Liver (tissue), 9 donors: Measurements from ENCODE around the gene CYP2S1. TPM values are rescaled to one million over a fixed set of nuclear protein-coding genes. Genes with fewer than 3 reads are reported as not detected.
"Not testable (repeated sequence)": the region's sequence is repeated elsewhere in the genome, so short reads cannot be mapped to it uniquely, and the experiment has no call there.

Source experiments
- DNase-seq: peaks from one replicate; pipeline ENCODE4 v3.0.0-alpha.2; 2017; ENCODE audit warnings: low spot score
- H3K27ac ChIP-seq, 2 donors: one replicate each; pipeline ENCODE4 v1.7.0; 2013; ENCODE audit warnings: inconsistent platforms in 2 of 2, low read length in 2 of 2, control low read depth in 1 of 2, low read depth in 1 of 2, mild to moderate bottlenecking in 1 of 2
- H3K27me3 ChIP-seq, 4 donors: one replicate each; pipeline versions ENCODE4 v1.6.1 to v1.7.0; 2013; ENCODE audit warnings: low read length in 3 of 4, inconsistent platforms in 1 of 4, mild to moderate bottlenecking in 1 of 4, moderate library complexity in 1 of 4; ENCODE audit not compliant: control insufficient read depth in 4 of 4, insufficient read depth in 4 of 4
- H3K36me3 ChIP-seq, 4 donors: one replicate each; pipeline versions ENCODE4 v1.6.1 to v1.7.0; 2013; ENCODE audit warnings: low read length in 3 of 4, mild to moderate bottlenecking in 3 of 4, low read depth in 1 of 4, moderate library complexity in 1 of 4; ENCODE audit not compliant: control insufficient read depth in 4 of 4, insufficient read depth in 3 of 4
- H3K4me1 ChIP-seq, 4 donors: one replicate each; pipeline versions ENCODE4 v1.6.1 to v1.7.0; 2013; ENCODE audit warnings: low read length in 3 of 4, mild to moderate bottlenecking in 3 of 4, moderate library complexity in 1 of 4; ENCODE audit not compliant: control insufficient read depth in 4 of 4, insufficient read depth in 4 of 4
- H3K4me3 ChIP-seq, 3 donors: one replicate each; pipeline versions ENCODE4 v1.6.1 to v1.7.0; 2013; ENCODE audit warnings: low read length in 3 of 3, control low read depth in 1 of 3, low read depth in 1 of 3, mild to moderate bottlenecking in 1 of 3
- H3K9ac ChIP-seq, 2 donors: one replicate each; pipeline ENCODE4 v1.7.0; 2013; ENCODE audit warnings: low read length in 2 of 2, mild to moderate bottlenecking in 2 of 2, moderate library complexity in 2 of 2, control low read depth in 1 of 2, low read depth in 1 of 2
- H3K9me3 ChIP-seq, 4 donors: one replicate each; pipeline versions ENCODE4 v1.6.1 to v1.7.0; 2013; ENCODE audit warnings: low read length in 3 of 4; ENCODE audit not compliant: control insufficient read depth in 4 of 4
- EGR1 ChIP-seq, 2 donors: IDR thresholded peaks; 2 replicates each; pipeline ENCODE4 v1.6.1; 2016 to 2018; ENCODE audit warnings: antibody characterized with exemption in 2 of 2, low read depth in 2 of 2
- FOXA1 ChIP-seq: IDR thresholded peaks from 2 replicates; pipeline ENCODE4 v1.6.1; 2016; ENCODE audit warnings: antibody characterized with exemption
- FOXA2 ChIP-seq: IDR thresholded peaks from 2 replicates; pipeline ENCODE4 v1.6.1; 2016; ENCODE audit warnings: antibody characterized with exemption
- GABPA ChIP-seq, 2 donors: IDR thresholded peaks in 1 of 2; conservative IDR thresholded peaks in 1 of 2; 2 replicates each; pipeline ENCODE4 v1.6.1; 2016; ENCODE audit warnings: antibody characterized with exemption in 2 of 2, mild to moderate bottlenecking in 1 of 2, moderate library complexity in 1 of 2
- HNF4A ChIP-seq, 2 donors: conservative IDR thresholded peaks; 2 replicates each; pipeline ENCODE4 v1.6.1; 2016; ENCODE audit warnings: antibody characterized with exemption in 2 of 2, mild to moderate bottlenecking in 2 of 2
- HNF4G ChIP-seq: IDR thresholded peaks from 2 replicates; pipeline ENCODE4 v1.6.1; 2016; ENCODE audit warnings: antibody characterized with exemption
- NR2F2 ChIP-seq: IDR thresholded peaks from 2 replicates; pipeline ENCODE4 v1.6.1; 2016; ENCODE audit warnings: antibody characterized with exemption
- RAD21 ChIP-seq, 2 donors: IDR thresholded peaks; 2 replicates each; pipeline ENCODE4 v1.6.1; 2016; ENCODE audit warnings: antibody characterized with exemption in 2 of 2, mild to moderate bottlenecking in 2 of 2
- RXRA ChIP-seq, 2 donors: IDR thresholded peaks; 2 replicates each; pipeline ENCODE4 v1.6.1; 2017 to 2018; ENCODE audit warnings: antibody characterized with exemption in 2 of 2, mild to moderate bottlenecking in 1 of 2
- YY1 ChIP-seq: IDR thresholded peaks from 2 replicates; pipeline ENCODE4 v1.6.1; 2016; ENCODE audit warnings: antibody characterized with exemption, mild to moderate bottlenecking
- WGBS: extraction: QIAGEN DNeasy Blood & Tissue Kit; methylation state at CpG from one replicate; pipeline ENCODE4 v1.1.7; 2013; 5-methylcytosine and 5-hydroxymethylcytosine counted together
- polyA plus RNA-seq, 2 donors: library from polyadenylated mRNA; stranded (reverse) in 1 of 2; unstranded in 1 of 2; fragments of 200-250 nt in 1 of 2; fragments of >200 nt in 1 of 2; fragmentation: Nextera tagmentation in 1 of 2; extraction: Ambion mirVana in 1 of 2; gene quantifications; one replicate each; pipeline versions ENCODE4 v1.2.1 to v1.2.3, GENCODE V29; 2013 to 2015
- total RNA-seq, 2 donors: library from RNA; depleted of rRNA; stranded (reverse); fragments of >200 nt; gene quantifications; one replicate each; pipeline ENCODE4 v1.2.3, GENCODE V29; 2014
- TF ChIP-seq, protein P1 (sequence below): IDR thresholded peaks from 2 replicates; pipeline ENCODE4 v1.6.1; 2016; ENCODE audit warnings: antibody characterized with exemption, mild to moderate bottlenecking
- donor health status: healthy.
- donor health status: healthy.
- donor health status: healthy.
- donor health status: healthy.
- donor health status: healthy.

Gene CYP2S1
- total and polyA plus RNA-seq, 4 donors = 0.35 to 1.9 (median 1.5) TPM

DNA sequence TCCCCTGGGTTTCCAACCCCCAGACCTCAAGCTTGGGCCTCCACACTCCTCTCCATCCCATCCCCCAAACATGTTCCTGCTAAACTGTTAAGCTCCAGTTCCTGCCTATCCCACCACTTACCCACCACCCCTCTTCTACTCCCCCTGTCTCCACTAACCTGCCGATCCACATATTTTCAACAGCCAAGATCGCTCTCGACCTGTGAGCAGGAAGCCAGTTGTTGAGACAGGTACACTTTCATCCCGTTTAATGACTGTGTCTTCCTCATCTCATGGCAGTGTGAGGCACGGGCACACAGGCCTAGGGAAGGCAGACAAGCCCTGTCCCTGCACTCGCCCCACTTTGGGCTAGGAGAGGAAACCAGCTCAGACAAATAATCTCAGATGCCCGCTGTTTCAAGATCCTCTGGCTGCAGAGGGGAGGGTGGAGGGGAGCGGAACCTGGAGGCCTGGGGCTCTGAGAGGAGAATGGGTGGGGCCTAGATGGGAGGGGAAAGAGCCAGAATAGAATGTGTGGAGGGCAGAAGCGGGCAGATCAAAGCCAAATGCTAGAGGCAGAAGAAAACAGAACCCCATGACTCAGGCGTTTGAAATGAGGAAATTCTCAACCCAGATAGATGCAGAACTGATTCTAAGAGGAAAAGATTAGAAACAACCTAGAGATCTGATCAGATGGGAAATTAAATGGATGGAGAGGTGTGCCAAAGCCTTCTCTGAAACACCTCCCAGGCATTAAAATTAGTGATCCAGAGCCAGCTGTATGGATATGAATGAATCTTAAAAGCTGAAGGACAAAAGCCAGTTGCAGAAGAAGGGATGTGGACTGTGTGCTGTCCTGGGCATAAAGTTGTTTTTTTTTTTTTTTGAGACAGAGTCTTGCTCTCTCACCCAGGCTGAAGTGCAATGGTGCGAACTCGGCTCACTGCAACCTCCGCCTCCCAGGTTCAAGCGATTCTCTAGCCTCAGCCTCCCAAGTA lies 16.9 kb upstream of the CYP2S1 start:
- H3K4me1 ChIP-seq = no peaks in the 10 kb centered on the region
- 42% methylated on average over 14 of the region's 14 CpGs for WGBS
- no peaks in the 10 kb centered on the region for H3K36me3 ChIP-seq
- H3K27ac ChIP-seq = no peak overlapping the region
- H3K27me3 ChIP-seq = no peaks in the 10 kb centered on the region
- H3K9me3 ChIP-seq = no peaks in the 10 kb centered on the region
- no peak overlapping the region for H3K9ac ChIP-seq
- DNase-seq = no peak
- TF ChIP-seq, protein P1, sequence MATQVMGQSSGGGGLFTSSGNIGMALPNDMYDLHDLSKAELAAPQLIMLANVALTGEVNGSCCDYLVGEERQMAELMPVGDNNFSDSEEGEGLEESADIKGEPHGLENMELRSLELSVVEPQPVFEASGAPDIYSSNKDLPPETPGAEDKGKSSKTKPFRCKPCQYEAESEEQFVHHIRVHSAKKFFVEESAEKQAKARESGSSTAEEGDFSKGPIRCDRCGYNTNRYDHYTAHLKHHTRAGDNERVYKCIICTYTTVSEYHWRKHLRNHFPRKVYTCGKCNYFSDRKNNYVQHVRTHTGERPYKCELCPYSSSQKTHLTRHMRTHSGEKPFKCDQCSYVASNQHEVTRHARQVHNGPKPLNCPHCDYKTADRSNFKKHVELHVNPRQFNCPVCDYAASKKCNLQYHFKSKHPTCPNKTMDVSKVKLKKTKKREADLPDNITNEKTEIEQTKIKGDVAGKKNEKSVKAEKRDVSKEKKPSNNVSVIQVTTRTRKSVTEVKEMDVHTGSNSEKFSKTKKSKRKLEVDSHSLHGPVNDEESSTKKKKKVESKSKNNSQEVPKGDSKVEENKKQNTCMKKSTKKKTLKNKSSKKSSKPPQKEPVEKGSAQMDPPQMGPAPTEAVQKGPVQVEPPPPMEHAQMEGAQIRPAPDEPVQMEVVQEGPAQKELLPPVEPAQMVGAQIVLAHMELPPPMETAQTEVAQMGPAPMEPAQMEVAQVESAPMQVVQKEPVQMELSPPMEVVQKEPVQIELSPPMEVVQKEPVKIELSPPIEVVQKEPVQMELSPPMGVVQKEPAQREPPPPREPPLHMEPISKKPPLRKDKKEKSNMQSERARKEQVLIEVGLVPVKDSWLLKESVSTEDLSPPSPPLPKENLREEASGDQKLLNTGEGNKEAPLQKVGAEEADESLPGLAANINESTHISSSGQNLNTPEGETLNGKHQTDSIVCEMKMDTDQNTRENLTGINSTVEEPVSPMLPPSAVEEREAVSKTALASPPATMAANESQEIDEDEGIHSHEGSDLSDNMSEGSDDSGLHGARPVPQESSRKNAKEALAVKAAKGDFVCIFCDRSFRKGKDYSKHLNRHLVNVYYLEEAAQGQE = no peak
- TF ChIP-seq RAD21 (IDR thresholded peaks at IDR 0.05) = no peak
- TF ChIP-seq HNF4G = no peak
- no peak for TF ChIP-seq RXRA (IDR thresholded peaks at IDR 0.05)
- no peak for TF ChIP-seq FOXA2
- no peak overlapping the region for H3K4me3 ChIP-seq

DNA sequence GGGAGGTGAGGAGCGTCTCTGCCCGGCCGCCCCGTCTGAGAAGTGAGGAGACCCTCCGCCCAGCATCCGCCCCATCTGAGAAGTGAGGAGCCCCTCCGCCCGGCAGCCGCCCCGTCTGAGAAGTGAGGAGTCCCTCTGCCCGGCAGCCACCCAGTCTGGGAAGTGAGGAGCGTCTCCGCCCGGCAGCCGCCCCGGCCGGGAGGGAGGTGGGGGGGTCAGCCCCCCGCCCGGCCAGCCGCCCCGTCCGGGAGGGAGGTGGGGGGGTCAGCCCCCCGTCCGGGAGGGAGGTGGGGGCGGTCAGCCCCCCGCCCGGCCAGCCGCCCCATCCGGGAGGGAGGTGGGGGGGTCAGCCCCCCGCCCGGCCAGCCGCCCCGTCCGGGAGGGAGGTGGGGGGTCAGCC lies 12.8 kb upstream of the CYP2S1 start:
- H3K27ac ChIP-seq, H3K4me3 ChIP-seq, H3K27me3 ChIP-seq, H3K9ac ChIP-seq, H3K9me3 ChIP-seq, H3K4me1 ChIP-seq, H3K36me3 ChIP-seq, DNase-seq: not testable (repeated sequence)
- 95% methylated on average over 29 of the region's 34 CpGs for WGBS

DNA sequence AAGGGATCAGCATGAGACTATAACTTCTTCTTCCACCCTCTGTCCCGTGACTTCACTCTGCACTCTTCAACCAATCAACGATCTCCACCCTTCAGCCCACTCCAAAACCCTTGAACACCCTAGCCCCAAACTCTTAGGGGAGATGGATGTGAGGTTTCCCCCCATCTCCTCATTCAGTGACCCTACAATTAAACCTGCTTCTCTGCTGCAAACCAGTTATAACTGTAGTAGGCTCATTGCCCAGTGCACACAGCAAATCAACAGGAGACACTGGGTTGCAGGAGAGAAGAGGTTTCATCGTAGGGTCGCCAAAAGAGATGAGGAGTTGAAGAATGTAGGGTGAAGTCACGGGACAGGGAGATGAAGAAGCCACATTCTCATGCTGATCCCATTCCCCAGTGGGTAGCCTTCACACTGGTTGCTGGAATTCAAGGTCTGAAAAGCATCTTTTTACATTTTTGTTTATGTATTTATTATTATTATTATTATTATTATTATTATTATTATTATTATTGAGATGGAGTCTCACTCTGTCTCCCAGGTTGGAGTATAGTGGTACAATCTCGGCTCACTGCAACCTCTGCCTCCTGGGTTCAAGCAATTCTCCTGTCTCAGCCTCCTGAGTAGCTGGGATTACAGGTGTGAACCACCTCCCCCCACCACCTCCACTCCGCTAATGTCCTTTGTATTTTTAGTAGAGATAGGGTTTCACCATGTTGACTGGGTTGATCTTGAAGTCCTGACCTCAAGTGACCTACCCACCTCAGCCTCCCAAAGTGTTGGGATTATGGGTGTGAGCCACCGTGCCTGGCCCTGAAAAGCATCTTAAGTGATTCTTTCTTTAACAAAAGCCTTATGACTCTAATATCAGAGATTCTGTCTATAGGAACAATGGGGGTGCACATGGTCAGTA lies 5.8 kb upstream of the CYP2S1 start:
- no peak overlapping the region for H3K4me3 ChIP-seq
- no peak overlapping the region for H3K9ac ChIP-seq
- no peaks in the 10 kb centered on the region for H3K27me3 ChIP-seq
- peaks cover 0 to 3% (median 0%) of the 10 kb centered on the region in 4 donors for H3K4me1 ChIP-seq
- no peak overlapping the region for H3K27ac ChIP-seq
- TF ChIP-seq FOXA1 (no peak), GABPA (IDR thresholded peaks at IDR 0.05 in 1 of 2, conservative IDR thresholded peaks at IDR 0.05 in 1 of 2) (no peak), YY1 (no peak), FOXA2 (no peak), HNF4A (conservative IDR thresholded peaks at IDR 0.05) (no peak), NR2F2 (no peak), EGR1 (IDR thresholded peaks at IDR 0.05; ENCODE audit: low read depth in 2 of 2) (no peak)
- no peaks in the 10 kb centered on the region for H3K36me3 ChIP-seq
- DNase-seq = no peak
- H3K9me3 ChIP-seq = no peaks in the 10 kb centered on the region
- WGBS = 65% methylated on average over 8 of the region's 8 CpGs
